Testis (tissue), 3 donors: Measurements from ENCODE around the gene TYW1B. TPM values are rescaled to one million over a fixed set of nuclear protein-coding genes. Genes with fewer than 3 reads are reported as not detected.
"Not testable (repeated sequence)": the region's sequence is repeated elsewhere in the genome, so short reads cannot be mapped to it uniquely, and the experiment has no call there.

Source experiments
- DNase-seq: peaks from one replicate; pipeline ENCODE4 v3.0.0-alpha.2; 2019
- H3K27ac ChIP-seq, 2 donors: fragments of 200-600 bp; sonication (generic); one replicate each; pipeline ENCODE4 v1.5.1; 2019
- H3K27me3 ChIP-seq: fragments of 200-600 bp; sonication (generic); one replicate; pipeline ENCODE4 v1.5.1; 2019
- H3K36me3 ChIP-seq: fragments of 200-600 bp; sonication (generic); one replicate; pipeline ENCODE4 v1.5.1; 2017; ENCODE audit warnings: low read depth; ENCODE audit errors: missing control alignments
- H3K4me1 ChIP-seq: fragments of 200-600 bp; sonication (generic); one replicate; pipeline ENCODE4 v1.5.1; 2019
- H3K4me3 ChIP-seq, 2 donors: fragments of 200-600 bp; sonication (generic); one replicate each; pipeline ENCODE4 v1.5.1; 2017 to 2019
- H3K9me3 ChIP-seq: fragments of 200-600 bp; sonication (generic); one replicate; pipeline ENCODE4 v1.5.1; 2017
- POLR2A ChIP-seq: fragments of 450-650 bp; IDR thresholded peaks from one replicate; pipeline ENCODE4 v1.6.1; 2017; ENCODE audit warnings: antibody characterized with exemption, mild to moderate bottlenecking, moderate library complexity
- WGBS, 2 donors: methylation state at CpG; one replicate each; pipeline ENCODE4 v1.1.5; 2018; 5-methylcytosine and 5-hydroxymethylcytosine counted together
- intact Hi-C: fragments of 100-400 bp; cut with DNase I; formaldehyde crosslinking; loops from one replicate; pipeline ENCODE4 v1.15.1; 2023; ENCODE audit warnings: low total_unique reads
- polyA plus RNA-seq: library from polyadenylated mRNA; stranded (reverse); fragments of 350-450 nt; fragmentation: Illumina TruSeq; extraction: RNeasy Lipid Tissue Mini Kit (QIAGEN cat#74804); gene quantifications from one replicate; pipeline ENCODE4 v1.2.3, GENCODE V29; 2014; ENCODE audit warnings: low read depth, low replicate concordance; ENCODE audit not compliant: insufficient read depth
- total RNA-seq, 2 donors: library from RNA; depleted of rRNA; stranded (reverse); fragments of >200 nt; gene quantifications; one replicate each; pipeline ENCODE4 v1.2.3, GENCODE V29; 2016
- TF ChIP-seq, protein P1 (sequence below), 3 experiments: fragments of 450-650 bp in 2 of 3; fragments of 200-600 bp in 1 of 3; sonication (generic) in 1 of 3; IDR thresholded peaks; one replicate each; pipeline ENCODE4 v1.5.1; 2016 to 2019; ENCODE audit warnings: antibody characterized with exemption in 3 of 3, mild to moderate bottlenecking in 2 of 3, moderate library complexity in 1 of 3

Gene TYW1B
- total and polyA plus RNA-seq, 3 donors from 2014 or later: 8.9 to 11.3 (median 10.5) TPM

- WGBS, 2 donors: 78 to 89% methylated on average over 7 of the region's 7 CpGs
- DNase-seq, H3K27ac ChIP-seq, H3K4me1 ChIP-seq, H3K4me3 ChIP-seq, intact Hi-C loops, H3K36me3 ChIP-seq, H3K9me3 ChIP-seq, H3K27me3 ChIP-seq: not testable (repeated sequence)
These were observed 17.6 kb downstream of the TYW1B start for GRCh38 chr7:72810437-72810836.

DNA sequence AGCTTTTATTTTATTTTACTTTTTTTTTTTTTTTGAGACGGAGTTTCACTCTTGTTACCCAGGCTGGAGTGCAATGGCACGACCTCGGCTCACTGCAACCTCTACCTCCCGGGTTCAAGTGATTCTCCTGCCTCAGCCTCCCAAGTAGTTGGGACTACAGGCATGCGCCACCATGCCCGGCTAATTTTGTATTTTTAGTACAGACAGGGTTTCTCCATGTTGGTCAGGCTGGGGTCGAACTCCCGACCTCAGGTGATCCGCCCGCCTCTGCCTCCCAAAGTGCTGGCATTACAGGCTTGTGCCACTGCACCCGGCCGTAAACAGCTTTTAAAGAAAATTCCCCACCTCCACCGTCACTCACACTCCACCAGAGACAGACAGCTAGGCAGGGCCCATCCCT, 19.5 kb downstream of the TYW1B start:
- H3K9me3 ChIP-seq, H3K4me1 ChIP-seq, H3K27me3 ChIP-seq, intact Hi-C loops, DNase-seq, H3K27ac ChIP-seq, H3K4me3 ChIP-seq, H3K36me3 ChIP-seq: not testable (repeated sequence)
- WGBS, 2 donors: 95 to 97% methylated on average over 9 to 13 of the region's 13 CpGs

DNA sequence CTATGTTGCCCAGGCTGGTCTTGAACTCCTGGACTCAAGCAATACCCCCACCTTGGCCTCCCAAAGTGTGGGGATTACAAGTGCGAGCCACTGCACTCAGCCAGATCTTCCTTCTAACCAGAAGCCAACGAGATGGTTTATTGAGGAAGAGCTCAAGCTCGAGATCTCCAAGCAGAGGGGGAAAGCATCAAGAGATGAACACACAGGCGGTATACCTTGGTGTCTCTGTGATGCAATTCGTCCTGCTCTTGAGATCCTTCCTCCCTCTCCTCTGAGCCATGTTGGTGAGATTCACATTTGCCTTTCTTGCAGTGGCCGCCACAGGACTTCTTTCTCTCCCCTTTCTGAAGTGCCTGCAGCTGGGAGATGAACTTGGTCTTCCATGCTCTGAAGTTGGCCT, 21.1 kb downstream of the TYW1B start:
- DNase-seq, H3K4me3 ChIP-seq, H3K36me3 ChIP-seq, H3K9me3 ChIP-seq, H3K27me3 ChIP-seq, H3K4me1 ChIP-seq, H3K27ac ChIP-seq, intact Hi-C loops: not testable (repeated sequence)
- 77 to 94% methylated on average over 5 to 6 of the region's 6 CpGs for WGBS, 2 donors

DNA sequence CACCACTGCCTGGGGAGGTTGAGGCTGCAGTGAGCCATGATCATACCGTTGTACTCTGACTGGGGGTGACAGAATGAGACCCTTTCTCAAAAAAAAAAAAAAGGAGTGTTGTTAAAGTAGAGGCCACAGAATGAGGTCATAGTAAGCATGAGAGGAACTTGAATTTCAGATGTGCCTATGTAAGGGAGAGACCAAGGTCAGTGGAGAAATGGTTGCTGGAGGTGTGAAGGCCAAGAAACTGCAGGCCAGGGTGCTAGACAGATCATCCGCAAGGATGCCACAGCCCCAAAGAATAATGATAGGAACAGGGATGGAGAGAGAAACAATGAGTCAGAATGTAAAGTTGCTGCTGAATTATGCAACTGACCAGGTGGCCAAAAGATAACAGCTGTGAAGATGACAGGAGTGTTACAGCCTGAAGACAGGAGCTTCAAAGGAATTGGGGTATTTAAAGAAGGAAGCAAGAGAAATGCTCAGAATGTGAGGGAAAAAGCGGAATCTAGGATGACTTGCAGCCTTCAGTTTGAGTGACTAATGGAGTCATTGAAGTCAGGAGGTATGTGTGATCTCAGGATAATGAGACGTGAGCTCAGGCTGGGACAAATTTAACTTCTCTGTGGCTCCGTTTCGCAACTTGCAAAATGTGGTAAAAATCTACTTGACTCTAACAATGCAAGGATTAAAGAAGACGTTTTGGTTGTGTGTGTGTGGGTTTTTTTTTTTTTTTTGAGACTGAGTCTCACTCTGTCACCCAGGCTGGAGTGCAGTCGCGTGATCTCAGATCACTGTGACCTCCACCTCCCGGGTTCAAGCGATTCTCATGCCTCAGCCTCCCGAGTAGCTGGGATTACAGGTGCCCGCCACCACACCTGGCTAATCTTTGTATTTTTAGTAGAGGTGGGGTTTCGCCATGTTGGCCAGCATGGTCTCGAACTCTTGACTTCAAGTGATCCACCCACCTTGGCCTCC, 22.2 kb downstream of the TYW1B start:
- Histone ChIP-seq H3K4me3 (no peak overlapping the region), H3K27me3 (no peaks in the 10 kb centered on the region), H3K36me3 (no peaks in the 10 kb centered on the region), H3K27ac (no peak overlapping the region), H3K4me1 (no peaks in the 10 kb centered on the region), H3K9me3 (no peaks in the 10 kb centered on the region)
- intact Hi-C loops: no loop called here
- 84 to 90% methylated on average over 15 of the region's 15 CpGs for WGBS, 2 donors
- TF ChIP-seq POLR2A: no peak
- TF ChIP-seq, protein P1, sequence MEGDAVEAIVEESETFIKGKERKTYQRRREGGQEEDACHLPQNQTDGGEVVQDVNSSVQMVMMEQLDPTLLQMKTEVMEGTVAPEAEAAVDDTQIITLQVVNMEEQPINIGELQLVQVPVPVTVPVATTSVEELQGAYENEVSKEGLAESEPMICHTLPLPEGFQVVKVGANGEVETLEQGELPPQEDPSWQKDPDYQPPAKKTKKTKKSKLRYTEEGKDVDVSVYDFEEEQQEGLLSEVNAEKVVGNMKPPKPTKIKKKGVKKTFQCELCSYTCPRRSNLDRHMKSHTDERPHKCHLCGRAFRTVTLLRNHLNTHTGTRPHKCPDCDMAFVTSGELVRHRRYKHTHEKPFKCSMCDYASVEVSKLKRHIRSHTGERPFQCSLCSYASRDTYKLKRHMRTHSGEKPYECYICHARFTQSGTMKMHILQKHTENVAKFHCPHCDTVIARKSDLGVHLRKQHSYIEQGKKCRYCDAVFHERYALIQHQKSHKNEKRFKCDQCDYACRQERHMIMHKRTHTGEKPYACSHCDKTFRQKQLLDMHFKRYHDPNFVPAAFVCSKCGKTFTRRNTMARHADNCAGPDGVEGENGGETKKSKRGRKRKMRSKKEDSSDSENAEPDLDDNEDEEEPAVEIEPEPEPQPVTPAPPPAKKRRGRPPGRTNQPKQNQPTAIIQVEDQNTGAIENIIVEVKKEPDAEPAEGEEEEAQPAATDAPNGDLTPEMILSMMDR (IDR thresholded peaks at IDR 0.05): no peak
- no peak for DNase-seq

DNA sequence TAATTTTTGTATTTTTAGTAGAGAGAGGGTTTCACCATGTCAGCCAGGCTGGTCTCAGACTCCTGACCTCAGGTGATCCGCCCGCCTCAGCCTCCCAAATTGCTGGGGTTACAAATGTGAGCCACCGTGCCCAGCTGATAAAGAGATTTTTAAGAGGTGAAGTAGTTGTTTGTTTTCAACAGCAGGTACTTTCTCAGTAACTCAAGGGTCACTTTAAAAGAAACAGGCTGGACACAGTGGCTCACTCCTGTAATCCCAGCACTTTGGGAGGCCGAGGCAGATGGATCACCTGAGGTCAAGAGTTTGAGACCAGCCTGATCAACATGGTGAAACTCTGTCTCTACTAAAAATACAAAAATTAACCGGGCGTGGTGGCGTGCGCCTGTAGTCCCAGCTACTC, 24.2 kb downstream of the TYW1B start:
- WGBS, 2 donors: 88 to 98% methylated on average over 5 to 8 of the region's 8 CpGs
- H3K27ac ChIP-seq, H3K4me3 ChIP-seq: not testable (repeated sequence)

GRCh38 chr7:72801564-72801963, 26.4 kb downstream of the TYW1B start:
- H3K36me3 ChIP-seq, H3K4me3 ChIP-seq, H3K27me3 ChIP-seq, DNase-seq, intact Hi-C loops, H3K9me3 ChIP-seq, H3K27ac ChIP-seq, H3K4me1 ChIP-seq: not testable (repeated sequence)
- 0 to 10% methylated on average over 1 of the region's 1 CpG for WGBS, 2 donors

More for the DNA sequence above, 24.2 kb downstream of the TYW1B start:
- H3K9me3 ChIP-seq, H3K36me3 ChIP-seq, H3K4me1 ChIP-seq, intact Hi-C loops, DNase-seq, H3K27me3 ChIP-seq: not testable (repeated sequence)

DNA sequence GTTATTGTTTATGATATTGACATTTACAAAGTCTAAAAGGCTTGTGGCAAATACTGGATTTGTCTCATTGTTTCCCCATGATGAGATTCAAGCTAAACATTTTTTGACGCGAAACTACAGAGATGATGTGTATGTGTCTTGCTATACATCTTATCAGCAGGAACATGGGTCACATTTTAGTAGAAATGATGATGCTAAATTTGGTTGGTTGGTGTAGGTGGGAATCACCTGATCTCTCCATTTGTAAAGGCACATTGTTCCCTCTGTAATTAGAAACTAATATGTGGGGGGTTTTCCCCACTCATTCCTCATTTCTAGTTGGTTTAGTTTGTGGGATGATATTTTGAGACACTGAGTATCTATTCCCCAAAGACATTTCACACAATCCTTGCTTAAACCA, 32.6 kb downstream of the TYW1B start:
- H3K9me3 ChIP-seq, H3K4me1 ChIP-seq, H3K4me3 ChIP-seq, H3K36me3 ChIP-seq, H3K27me3 ChIP-seq, H3K27ac ChIP-seq, DNase-seq, intact Hi-C loops: not testable (repeated sequence)
- 75 to 88% methylated on average over 2 of the region's 2 CpGs for WGBS, 2 donors

- TF ChIP-seq POLR2A: no peak
- WGBS, 2 donors: 88 to 94% methylated on average over 5 to 6 of the region's 6 CpGs
- DNase-seq: no peak
- Histone ChIP-seq H3K4me1 (no peaks in the 10 kb centered on the region), H3K36me3 (no peaks in the 10 kb centered on the region), H3K27ac (no peak overlapping the region), H3K4me3 (no peak overlapping the region), H3K9me3 (no peaks in the 10 kb centered on the region), H3K27me3 (no peaks in the 10 kb centered on the region)
- intact Hi-C loops: no loop called here
These were observed 34.2 kb downstream of the TYW1B start for GRCh38 chr7:72793791-72794190.

DNA sequence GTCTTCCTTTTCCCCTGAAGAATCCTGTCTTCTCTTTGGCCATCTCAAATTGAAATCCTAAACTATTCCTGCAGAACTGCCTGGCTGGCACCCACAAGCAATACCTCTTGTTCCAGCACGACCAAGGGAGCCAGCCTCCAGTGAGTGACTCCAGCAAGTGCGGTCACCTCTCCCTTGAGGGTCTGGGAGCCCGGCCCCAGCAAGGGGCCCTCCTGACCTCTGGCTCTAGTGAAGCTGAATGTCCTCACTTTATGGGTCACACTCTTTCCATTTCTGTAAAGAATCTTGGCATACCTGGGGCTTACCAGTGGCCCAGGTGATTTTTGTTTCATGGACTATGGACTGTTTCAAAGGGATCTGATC, 37.3 kb downstream of the TYW1B start:
- H3K4me1 ChIP-seq, H3K27ac ChIP-seq, DNase-seq, H3K27me3 ChIP-seq, H3K9me3 ChIP-seq, intact Hi-C loops, H3K4me3 ChIP-seq, H3K36me3 ChIP-seq: not testable (repeated sequence)
- WGBS, 2 donors: 68 to 87% methylated on average over 3 of the region's 3 CpGs

GRCh38 chr7:72790048-72790697, 37.8 kb downstream of the TYW1B start:
- 77 to 88% methylated on average over 5 to 6 of the region's 6 CpGs for WGBS, 2 donors
- not testable (repeated sequence) for H3K27ac ChIP-seq

More at GRCh38 chr7:72790048-72790697, 37.8 kb downstream of the TYW1B start:
- peak; percentile 69 for DNase-seq
- intact Hi-C loops, H3K4me1 ChIP-seq, H3K27me3 ChIP-seq, H3K36me3 ChIP-seq, H3K4me3 ChIP-seq, H3K9me3 ChIP-seq: not testable (repeated sequence)
